Ecto neural progenitor cell (in vitro differentiated cells): Measurements from ENCODE around the gene CSNK1A1.
"Not testable (repeated sequence)": the region's sequence is repeated elsewhere in the genome, so short reads cannot be mapped to it uniquely, and the experiment has no call there.

Source experiments
- DNase-seq: peaks from one replicate; pipeline ENCODE4 v3.0.0-alpha.2; 2018; ENCODE audit warnings: low spot score

Gene CSNK1A1

DNA sequence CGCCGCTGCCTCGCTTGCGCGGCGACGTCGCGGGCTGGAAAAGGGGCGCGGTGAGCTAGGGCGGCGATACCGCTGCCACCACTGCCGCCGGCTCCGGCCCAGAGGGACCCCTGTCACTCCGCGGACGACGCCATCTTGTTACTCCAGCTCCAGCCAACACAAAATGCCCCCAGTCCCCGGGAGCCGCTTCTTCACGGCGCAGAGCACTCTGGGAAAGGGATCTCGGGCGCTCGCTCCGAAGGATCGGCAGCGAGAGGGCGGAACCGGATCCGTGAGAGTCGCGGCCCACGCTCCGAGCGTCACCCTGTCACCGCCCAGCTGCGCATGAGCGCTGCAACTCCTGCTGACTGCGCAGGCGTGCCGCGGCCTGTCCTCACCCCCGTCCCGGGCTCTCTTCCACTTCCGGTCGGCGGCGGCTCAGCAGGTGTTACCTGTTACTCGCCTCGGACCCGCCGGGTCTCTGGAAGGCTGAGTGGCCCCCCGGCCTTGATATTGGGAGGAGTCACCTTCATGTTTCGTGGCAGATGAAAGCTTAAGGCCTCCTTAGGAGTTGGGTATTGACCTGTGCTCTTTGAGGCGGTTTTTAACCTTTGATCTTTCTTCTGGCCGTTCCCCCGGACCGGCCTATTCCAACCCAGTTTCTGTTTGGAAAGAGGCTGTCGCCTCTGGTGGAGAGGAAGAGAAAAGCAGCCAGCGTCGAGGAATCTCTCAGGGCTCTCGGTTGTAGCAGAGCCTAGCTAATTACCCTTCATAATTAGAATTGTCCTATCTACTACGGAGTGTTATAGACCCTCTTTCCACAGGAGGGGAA lies at the start of gene CSNK1A1:
Gene CSNK1A1, minus strand, starts transcription at position 213 of the 811 bp plus-strand sequence. CDS start 475 bp downstream, outside the sequence.
- DNase-seq = peak; percentile 99

DNA sequence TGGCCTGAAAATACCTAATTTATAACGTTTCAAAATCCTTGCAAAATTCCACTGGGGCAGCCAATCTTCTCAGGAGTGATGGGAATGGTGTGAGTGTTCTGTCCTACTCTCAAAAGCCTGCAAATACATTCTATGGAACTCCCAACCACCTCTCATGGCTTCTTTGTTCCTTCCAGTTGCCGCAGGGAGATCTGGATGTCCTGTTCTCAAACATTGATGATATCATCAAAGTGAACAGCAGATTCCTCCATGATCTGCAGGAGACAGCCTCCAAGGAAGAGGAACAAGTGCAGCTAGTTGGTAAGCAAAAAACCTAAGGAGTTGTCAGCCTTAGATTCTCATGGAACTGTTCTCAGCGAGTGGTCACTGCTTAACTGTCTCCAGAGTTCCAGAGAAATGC lies 49.7 kb upstream of the CSNK1A1 start:
- no peak for DNase-seq

DNA sequence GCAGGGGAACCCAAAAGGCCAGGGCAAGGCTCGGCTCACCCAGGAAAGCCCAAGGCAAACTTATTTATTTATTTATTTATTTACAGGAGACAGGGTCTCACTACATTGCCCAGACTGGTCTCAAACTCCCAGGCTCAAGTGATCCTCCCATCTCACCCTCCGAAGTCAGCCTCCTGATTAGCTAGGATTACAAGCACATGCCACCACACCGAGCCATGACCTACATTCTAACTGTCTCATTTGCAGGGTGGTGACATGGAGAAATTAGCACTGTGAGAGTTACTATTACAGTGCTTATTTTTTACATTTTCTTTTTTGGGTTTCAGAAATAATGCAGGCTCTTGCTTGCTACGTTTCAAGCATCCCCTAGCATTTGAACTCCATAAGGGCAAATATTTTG lies 48.1 kb upstream of the CSNK1A1 start:
- no peak for DNase-seq

DNA sequence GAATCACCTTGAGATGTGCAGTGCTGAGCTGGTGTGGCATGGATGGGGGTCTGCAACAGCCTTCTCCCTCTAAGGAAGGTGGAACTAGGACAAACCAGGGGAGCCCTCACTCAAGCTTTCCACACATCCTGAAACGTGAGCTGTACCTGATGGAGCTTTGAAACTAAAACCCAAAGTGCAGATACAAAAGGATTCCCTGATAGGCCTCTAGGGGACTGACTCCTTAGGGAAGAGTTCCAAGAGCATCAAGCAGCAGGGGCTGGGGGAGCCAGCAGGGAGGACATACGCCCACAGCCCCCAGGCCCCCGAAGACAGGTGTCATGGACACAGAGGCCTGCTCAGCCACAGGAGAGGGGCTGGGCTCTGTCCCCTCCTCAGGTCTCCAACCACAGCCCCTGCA lies 47.7 kb upstream of the CSNK1A1 start:
- DNase-seq = no peak

DNA sequence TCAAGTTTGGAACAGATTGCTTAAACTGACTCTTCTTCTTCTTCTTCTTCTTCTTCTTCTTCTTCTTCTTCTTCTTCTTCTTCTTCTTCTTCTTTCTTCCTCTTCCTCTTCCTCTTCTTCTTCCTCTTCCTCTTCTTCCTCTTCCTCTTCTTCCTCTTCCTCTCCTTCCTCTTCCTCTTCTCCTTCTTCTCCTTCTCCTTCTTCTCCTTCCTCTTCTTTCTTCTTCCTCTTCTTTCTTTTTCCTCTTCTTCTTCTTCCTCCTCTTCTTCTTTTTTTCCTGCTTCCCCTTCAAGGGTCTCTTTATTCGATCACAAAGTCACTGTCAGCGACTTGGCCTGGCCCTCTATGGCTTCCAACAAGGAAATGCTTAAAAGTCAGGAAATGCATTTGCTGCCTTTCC lies 47.0 kb upstream of the CSNK1A1 start:
- DNase-seq = not testable (repeated sequence)

DNA sequence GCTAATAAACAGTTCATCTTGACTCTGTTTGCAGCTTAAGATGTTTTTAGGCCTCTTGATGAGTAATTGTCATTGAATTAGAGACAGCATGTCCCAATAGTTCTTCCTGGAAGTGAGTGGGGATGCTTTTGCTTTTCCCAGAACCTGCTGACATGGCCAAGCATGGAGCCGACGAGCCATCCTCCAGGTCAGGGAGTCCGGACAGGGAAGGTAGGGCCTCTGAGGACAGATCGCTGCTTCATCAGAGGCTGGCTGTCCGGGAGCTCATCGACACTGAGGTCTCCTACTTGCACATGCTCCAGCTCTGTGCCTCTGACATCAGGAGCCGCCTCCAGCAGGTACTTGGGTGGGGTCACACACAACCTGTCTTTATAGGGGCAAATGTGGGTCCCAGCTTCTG lies 46.4 kb upstream of the CSNK1A1 start:
- no peak for DNase-seq

DNA sequence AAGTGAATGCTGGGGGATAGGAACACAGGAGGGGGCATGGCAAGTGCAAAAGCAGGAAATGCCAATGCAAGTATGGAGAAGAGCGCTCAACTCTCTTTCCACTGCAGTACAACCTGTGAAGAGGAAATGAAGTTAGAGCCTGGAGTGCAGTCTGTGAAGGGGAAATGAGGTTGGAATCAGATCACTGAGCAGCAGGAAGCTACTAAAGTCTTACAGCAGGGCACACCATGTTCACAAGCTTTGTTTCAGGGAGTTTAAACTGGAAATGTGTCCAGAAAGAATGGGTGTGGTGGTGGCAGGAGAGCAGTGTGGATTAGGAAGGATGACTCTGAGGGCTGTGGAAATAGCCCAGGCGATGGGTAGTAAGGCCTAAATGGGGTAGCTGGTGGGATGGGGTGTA lies 45.5 kb upstream of the CSNK1A1 start:
- no peak for DNase-seq

DNA sequence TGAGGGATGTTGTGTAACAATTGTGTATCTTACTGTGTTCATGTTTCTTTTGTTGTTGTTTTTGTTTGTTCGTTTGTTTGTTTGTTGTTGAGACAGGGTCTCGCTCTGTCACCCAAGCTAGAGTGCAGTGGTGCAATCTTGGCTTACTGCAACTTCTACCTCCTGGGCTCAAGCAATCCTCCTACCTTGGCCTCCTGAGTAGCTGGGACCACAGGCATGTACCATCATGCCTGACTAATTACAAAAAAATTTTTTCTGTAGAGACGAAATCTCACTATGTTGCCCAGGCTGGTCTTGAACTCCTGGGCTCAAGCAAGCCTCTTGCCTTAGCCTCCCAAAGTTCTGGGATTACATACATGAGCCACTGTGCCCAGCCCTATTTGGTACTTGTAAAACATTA lies 43.9 kb upstream of the CSNK1A1 start:
- not testable (repeated sequence) for DNase-seq

DNA sequence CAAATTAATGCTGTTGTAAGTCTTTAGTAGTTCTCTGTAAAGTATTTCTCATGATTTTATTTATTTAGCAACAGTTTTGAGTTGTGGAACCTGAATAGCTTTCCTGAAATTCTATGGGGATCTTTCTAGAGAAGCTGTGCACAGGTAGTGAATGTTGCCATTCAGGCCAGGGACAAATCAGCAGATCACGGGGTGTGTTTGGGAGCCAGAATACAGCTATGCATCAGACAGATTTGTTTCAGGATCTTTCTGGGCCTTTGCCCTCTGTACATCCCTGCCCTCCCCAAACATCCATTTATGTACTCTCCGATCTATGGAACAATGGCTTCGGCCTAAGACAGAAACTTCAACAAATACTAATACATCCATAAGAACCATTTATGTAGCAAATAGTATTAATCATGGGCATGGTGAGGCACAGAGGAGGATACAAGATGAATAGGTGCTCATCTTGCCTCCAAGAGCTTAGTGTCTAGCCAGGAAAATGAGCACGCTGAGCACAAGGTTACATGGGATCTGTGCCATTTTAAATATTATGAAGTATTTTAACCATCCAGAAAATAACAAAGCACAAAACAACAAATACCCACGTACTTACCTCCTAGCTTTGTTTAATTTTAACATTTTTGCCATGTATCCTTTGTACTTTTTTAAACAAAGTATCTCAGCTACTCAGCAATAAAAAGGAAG lies 43.1 kb upstream of the CSNK1A1 start:
- no peak for DNase-seq

DNA sequence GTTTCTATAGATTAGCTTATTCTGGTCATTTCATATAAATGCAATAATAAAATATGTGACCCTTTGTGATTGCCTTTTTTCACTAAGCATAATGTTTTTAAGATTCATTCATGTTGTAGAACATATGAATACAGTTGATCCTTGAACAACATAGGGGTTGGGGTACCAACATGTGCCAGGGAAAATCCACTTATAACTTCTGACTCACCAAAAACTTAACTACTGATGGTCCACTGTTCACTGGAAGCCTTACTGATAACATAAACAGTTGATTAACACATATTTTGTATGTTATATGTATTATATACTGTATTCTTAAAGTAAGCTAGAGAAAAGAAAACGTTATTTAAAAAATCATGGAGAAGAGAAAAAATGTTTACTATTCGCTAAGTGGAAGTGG lies 42.1 kb upstream of the CSNK1A1 start:
- no peak for DNase-seq

DNA sequence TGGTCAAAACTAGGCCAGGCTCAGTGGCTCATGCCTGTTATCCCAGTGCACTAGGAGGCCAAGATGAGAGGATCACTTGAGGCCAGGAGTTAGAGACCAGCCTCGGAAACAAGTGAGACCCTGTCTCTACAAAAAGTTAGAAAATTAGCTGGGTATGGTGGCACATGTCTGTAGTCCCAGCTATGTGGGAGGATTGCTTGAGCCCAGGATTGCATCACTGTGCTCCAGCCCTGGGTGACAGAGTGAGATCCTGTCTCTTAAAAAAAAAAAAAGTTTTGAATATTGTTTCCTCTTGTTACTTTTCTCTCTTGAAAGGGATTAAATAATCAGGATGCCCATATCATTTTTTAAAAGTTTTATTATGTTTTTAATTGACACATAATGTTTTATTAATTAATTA lies 37.7 kb upstream of the CSNK1A1 start:
- no peak for DNase-seq

DNA sequence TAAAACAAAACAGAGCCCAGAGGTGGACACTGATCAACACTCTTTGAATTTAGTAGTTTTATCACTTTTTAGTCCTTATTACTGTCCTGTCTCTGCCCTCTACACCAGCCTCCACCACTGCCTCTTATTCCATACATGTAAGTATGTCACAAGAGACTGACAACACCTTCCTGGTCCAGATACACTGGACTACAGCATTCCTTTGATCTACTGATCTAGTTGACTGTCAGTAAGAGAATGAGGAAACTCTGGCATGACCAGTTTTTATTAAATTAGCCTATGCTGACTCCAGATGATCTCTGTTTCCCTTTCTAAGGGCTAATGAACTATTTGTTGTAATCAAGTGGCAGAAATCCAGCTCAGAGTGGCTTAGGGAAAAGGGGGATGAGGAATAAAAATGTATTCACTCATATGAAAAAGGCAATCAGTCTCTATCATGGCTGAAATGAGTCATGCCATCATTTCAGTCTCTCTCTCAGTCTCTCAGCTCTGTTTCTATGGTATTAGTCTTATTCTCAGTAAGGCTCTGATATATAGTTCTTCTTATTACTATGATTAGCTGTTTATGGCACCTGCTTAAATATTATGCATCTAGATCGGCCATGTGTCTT lies 35.6 kb upstream of the CSNK1A1 start:
- no peak for DNase-seq

DNA sequence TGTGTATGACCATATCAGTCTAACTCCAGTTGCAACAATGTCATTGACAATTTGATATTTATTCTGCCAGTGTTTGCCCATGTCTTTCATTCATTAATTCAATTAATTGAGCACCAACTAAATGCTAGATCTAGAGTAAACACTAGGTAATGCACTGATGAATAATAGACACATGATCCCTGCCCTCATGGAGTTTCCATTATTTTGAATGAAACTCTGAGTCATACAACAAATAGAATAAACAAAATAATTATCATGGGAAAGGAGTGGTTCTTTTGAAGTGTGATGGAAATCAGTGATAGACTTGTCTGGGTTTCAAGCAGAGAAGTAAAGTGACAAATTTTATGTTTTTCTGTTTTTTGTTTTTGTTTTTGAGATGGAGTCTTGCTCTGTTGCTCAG lies 34.7 kb upstream of the CSNK1A1 start:
- DNase-seq = no peak

DNA sequence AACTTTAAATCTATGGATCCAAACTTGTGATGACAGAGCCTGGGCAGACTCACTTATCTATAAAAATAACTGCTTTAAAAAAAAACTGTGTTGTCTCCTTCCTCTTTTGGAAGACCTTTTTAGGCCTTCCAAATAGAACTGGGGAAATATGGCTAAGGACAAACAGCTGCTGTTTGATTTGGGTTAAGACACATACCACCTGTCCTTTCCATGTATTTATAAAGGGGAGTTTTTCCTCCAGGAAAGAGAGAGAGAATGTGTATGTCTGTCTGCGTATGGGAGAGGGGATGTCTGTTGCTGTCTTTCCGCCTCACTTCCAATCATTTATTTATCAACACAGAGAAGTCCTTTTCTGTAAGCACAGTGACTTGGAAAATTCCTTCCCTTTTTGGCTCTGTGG lies 32.9 kb upstream of the CSNK1A1 start:
- no peak for DNase-seq

DNA sequence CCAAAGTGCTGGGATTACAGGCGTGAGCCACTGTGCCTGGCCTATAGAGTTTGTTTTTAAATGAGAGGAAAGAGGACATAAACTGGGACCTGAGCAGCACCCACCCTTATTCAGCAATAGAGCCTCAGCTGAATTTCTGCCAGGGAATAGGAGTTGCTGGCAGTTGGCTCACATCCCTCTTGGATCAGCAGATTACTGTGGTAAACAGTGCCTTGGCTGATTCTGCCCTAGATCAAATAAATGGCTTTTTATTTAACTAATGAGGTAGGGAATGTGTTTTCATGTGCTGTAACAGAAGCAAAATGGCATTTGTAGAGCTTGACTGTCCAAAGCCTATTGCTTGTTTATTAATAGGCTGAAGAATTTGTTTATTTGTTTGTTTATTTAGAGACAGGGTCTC lies 32.2 kb upstream of the CSNK1A1 start:
- DNase-seq = no peak

DNA sequence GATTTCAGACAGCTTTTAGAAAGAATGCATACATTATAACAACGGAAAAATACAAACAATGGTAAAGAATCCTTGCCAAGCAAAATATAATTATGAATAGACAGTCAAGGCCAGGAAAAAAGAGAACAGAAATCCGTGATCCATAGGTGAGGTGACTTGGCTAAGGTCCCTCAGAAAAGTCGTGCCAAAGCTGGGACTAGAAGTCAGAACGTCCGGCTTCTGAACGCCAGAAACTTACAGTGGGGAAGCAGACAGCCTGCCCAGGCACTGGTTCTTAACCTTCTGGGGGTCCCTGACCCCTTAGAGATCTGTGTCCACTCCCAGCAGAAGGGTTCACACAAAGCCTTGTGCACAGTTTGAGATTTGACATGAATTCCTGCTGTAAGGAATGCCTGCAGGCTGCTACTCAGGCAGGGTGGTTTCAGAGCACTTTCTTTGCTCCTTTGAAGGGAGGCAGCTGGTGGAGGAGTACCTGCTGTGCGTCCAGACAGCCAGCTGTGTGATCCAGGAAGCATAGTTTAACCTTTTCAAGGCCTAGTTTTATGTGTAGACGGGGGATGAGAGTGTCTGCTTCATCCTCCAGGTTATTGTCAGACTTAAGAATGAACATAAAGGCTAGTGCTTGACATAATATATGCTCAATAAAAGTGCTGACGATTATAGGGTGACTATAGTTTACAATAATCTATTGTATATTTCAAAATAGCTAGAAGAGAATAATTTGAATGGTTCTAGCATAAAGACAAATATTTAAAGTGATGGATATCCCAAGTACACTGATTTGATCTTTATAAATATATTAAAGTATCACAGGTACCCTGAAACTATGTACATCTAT lies 30.9 kb upstream of the CSNK1A1 start:
- DNase-seq = peak; percentile 63

DNA sequence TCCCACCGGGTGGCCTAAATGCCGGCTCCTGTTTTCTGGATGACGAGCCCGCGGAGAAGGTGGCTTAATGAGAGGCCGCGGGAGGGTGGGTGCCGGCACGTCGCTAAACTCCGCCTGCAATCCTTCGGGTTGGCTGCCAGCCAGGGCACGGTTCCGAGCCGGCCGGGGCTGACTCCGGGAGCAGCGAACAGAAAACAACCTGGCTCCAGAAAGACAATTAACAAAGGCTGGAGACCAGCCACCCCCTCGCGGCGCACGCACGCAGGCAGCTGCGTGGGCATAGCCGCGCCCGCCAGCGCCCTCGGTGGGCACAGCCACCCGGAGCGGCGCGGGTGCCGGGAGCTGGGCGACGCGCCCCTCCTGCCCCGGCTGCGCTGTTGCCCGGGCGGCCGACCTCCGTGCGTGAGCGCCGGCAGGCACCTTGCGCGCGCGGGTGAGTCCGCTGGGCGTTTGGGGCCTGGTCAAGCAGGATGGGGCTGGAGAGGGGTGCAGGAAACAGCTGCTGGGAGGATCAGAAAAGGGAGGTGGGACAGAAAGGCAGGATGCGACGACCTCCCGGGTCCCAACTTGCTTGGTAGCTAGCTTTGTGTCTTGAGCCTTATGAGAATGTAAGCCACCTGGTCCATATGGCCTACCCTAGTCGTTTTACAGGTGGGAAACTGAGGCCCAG lies 30.1 kb upstream of the CSNK1A1 start, which contains the start of gene ARHGEF37:
Gene ARHGEF37, plus strand, starts transcription at position 307 of the 670 bp plus-strand sequence. CDS start 16,272 bp downstream, outside the sequence.
- DNase-seq = peak; percentile 71

DNA sequence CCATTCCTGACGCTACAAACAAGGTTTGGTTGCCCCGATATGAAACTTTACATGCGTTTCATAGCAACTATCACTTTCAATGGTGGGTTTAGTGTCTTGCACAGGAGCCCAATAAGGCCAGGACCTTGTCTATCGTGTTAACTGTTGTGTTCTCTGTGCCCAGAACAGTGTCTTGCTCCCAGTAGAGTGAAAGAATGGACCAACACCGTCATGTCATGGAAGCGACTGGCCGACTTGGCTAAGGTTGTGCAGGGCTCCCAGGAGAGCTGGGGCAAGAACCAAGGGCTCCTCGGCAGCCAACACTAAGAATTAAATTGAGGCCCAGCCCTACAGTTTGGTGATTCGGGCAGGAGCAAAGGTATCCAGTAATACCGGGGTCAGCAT lies 29.6 kb upstream of the CSNK1A1 start:
- no peak for DNase-seq

DNA sequence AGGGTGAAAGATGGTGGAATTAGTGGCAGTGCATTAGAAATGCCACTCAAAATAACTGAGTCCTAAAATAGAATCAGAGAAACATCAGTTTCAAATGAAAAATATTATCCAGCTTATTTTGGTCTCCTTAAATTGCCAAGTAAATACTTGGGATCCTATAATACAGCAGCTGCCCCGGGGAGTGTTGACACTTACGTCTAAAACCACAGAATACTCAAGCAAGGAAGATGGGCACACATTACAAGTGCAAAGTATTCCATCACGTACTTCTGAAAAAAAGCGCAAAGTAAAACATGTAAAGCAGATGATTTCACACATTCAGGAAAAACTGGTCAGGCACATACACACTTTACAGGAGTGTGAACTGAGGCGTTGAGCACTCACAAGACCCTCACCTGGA lies 27.7 kb upstream of the CSNK1A1 start:
- DNase-seq = no peak

DNA sequence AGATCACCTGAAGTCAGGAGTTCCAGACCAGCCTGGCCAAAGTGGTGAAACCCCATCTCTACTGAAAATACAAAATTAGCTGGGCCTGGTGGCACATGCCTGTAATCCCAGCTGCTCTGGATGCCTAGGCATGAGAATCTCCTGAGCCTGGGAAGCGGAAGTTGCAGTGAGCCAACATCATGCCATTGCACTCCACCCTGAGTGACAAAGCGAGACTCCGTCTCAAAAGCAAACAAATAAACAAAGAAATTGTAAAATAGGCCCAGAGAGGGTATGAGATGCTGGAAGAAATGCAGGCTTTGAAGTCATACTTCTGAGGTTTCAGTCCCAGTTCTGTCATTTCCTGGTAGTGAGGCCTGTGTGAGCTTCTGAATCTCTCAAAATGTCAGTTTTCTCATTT lies 24.8 kb upstream of the CSNK1A1 start:
- no peak for DNase-seq

DNA sequence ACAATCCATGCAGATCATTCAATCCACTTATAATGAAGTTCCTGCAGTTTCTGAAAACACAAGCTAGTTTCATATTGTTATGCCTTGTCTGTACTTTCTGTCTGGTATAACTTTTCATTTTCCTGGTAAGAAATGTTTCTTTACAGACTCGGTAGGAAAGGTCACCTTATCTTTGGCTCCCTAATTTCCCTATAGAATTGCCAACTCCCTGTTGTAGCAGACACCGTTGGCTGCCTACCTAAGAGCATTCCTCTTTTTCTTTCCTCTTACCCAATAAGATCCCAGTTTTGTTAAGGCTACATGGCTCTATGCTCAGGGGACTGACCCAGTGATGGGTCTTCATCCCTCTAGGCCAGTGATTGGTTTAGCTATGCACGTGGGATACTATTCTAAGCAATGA lies 23.9 kb upstream of the CSNK1A1 start:
- no peak for DNase-seq
